Stimulated activated CD4-positive, alpha-beta T cell treated with anti-CD3 and anti-CD28 coated beads, Interleukin-4, amount 100 ng/mL, for 4 hours (primary cell): ENCODE data around the gene GATA6.
"Not testable (repeated sequence)": the region's sequence is repeated elsewhere in the genome, so short reads cannot be mapped to it uniquely, and the experiment has no call there.

ENCODE experiments used
- DNase-seq, 2 experiments: peaks; one replicate each; pipeline ENCODE4 v3.0.0-alpha.2; 2020

GATA6 gene

DNA sequence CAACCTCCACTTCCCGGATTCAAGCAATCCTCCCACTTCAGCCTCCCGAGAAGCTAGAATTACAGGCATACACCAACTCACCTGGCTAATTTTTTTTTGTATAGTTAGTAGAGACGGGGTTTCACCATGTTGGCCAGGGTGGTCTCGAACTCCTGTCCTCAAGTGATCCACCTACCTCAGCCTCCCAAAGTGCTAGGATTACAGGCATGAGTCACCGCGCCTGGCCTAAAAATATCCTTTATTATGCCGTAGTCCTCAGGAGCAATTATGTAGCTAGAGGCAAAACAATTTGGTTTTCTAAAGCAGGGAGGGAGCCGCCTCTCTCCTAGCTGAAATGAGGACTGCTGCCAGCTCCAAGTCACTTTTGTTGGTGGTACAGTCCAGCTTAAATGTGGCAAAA lies 15.2 kb downstream of the GATA6 start:
- not testable (repeated sequence) for DNase-seq

DNA sequence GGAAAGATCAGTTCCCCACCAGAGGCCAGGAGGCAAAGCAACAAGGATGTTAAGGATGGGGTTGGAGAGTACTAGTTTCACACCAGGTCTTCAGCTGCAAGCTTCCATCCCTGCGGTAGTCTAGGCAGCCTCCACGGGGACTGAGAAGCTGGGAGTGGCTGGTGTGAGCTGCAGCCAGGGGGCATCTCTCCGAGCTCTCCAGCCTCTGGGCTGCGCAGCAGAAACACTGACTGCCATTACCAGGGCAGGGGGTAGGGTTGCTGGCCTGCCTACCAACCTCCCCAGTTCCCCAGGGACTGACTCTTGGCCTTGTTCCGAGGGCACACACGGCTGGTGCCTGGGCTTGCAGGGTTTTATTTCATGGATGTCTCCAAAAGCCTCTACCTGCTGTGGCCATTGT lies 15.9 kb downstream of the GATA6 start:
- no peak for DNase-seq

DNA sequence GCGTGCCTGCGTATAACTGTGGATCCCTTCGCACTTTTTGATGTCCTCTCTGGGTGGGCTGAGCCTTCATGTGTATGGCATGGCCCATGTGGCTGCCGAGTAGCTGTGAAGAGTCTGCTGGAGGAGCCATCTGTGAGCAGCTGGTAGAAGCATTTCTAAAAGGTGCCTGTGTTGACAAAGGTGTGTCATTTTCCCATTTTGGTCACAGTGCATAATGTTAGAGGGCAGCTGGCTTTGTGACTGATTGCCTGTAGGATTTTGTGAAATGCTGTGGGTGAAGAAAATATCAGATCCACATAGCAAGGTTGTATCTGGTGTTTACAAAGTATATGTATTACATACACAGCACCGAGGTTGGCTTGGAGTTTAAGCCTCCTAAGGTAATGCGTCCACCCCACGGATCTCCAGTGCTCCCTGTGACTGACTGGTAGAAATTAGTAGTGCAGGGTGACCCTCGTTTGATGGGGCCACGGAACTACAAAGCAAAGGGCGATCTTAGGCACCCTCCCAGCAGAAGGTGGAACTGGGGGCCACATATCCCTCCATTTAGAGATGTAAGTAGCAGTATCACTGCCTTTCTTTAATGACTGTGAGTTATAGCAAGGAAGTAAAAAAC lies 16.5 kb downstream of the GATA6 start:
- DNase-seq = no peak

DNA sequence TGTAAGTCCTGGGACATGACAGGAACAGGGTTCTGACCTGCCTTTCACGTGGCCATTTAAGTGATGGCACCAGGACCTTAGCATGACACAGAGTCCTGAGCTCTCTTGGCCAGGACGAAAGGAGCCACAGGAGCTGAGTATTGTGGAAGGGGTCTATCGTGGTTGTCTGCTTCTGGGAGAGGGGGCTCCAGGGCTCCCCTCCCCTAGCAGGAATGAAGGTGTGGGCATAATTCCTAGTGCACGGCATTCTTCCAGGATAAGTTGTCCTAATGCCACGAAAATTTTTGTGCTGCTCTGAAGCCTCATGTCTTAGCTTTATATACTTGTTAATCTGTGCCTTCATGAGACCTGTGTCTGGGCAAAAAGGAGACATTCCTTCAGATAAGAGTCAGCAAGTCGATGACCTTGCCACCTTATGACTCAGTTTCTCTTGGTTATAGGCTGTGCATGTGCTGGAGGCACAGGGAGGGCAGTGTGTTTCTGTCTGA lies 17.1 kb downstream of the GATA6 start:
- no peak for DNase-seq

DNA sequence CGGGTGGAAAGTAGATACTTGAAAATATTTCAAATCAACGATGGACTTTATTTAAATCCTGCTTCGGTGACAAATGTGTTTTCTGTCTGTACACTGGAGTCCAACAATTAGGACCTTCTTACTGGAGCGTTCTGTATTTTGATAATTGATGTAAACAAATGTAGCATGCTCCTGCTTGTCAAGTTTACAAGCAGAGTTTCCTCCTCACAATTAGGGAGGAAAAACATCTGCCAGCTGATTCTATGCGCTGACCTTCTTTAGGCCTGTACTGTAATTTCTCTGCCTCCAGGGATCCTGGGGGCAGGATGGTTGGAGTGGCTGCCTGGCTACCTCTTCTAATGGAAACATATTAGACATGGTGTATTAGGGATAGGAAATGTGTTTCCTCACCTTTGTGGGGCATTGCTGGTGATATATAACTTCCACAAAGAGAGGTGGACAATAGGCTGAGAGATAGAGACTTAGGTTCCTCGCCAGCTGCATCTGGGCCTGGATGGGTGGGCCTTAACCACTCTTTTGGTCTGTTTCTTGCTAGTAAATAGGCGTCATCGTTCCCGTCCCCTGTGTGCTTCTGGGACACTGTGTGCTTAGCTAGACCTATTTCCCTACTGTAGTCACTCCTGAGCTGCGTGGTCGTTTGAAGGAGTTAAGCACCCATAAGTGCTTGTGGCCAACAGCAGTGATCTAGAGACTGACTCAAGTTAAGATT lies 19.3 kb downstream of the GATA6 start:
- DNase-seq = no peak

DNA sequence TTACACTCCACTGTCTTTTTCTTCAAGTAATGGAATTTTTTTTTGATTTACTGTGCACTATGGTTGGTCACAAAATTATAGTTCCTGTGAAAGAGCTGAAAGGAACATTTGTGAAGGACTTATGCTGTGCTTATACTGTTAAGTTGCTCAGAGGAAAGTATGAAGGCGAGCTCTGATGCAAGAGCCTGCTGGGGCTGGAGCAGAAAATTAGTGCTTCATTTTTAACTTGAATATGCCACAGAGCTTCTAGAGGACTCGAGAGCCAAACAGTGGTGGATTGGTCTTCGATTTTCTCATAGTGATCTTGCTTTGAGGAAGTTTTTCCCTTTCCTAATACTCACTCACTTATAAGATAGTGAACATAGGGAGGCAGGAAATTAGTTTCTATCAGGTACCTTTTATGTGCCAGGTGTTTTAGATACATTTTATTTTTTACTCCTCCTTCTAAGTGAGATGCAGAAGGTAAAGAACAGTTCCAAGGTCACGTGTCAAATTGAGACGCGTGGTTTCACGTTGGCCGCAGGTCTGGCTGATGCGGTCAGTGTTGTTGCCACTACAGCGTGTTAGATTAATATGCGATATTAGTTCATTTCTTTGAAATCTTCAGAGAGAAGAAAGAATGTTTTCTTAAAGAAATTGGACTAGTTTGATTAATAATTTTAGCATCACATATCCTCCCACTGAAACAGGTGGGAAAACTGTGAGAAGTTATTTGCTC lies 20.2 kb downstream of the GATA6 start:
- DNase-seq = no peak

DNA sequence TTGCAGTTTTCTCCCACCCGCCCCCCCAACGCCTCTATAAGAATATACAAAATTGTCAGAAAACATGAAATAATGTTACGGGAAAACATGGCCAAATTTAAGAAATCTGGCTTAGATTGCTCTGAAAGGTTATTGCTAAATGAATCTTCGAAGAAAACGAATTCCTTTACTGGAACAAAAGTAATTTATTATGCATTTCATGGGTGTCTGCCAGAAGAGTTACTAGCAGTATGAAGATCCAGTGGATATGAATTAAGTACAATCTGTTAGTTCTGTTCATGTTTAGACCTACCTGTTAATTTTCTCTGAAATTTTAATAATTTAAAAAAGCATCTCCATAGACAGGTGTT lies 21.9 kb downstream of the GATA6 start:
- DNase-seq = no peak

- DNase-seq = no peak
Observed at GRCh38 chr18:22191923-22192322, 22.5 kb downstream of the GATA6 start.

- DNase-seq = no peak
Observed at GRCh38 chr18:22193466-22193865, 24.1 kb downstream of the GATA6 start.

DNA sequence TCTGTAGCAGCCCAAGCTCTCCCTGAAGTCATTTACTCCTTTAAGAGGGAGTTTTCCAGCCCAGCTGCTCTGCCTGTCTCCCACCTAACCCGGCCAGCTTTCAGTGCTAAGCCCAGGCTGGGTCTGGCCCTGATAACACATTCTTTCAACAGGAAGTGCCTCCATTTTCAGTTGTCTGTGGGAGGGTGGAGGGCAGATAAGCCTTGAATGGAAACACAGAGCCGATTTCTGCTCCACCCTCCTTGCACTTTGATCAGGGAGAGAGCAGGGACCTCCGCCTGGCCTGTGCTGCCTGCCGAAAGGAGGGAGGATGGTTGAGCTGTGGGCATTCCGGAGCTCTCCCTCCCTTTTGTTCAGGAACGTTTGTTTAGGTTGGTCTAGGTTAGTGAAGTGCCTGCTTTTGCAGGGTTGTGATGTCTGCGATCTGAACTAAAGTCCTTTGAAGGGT lies 24.8 kb downstream of the GATA6 start:
- no peak for DNase-seq

- DNase-seq = no peak
Observed at GRCh38 chr18:22195052-22195451, 25.7 kb downstream of the GATA6 start.

GRCh38 chr18:22196943-22197342 lies 27.6 kb downstream of the GATA6 start:
- not testable (repeated sequence) for DNase-seq

- no peak for DNase-seq
Observed at GRCh38 chr18:22197668-22198067, 28.3 kb downstream of the GATA6 start.

GRCh38 chr18:22198163-22198562 lies 28.8 kb downstream of the GATA6 start:
- no peak for DNase-seq

- DNase-seq = no peak
Observed at GRCh38 chr18:22199005-22199404, 29.6 kb downstream of the GATA6 start.

GRCh38 chr18:22200611-22201225 lies 31.3 kb downstream of the GATA6 start:
- no peak for DNase-seq

- DNase-seq = no peak
Observed at GRCh38 chr18:22203035-22203434, 33.6 kb downstream of the GATA6 start.

GRCh38 chr18:22203536-22204213 lies 34.3 kb downstream of the GATA6 start:
- DNase-seq = no peak

GRCh38 chr18:22204214-22204536 lies 34.8 kb downstream of the GATA6 start:
- DNase-seq = no peak

DNA sequence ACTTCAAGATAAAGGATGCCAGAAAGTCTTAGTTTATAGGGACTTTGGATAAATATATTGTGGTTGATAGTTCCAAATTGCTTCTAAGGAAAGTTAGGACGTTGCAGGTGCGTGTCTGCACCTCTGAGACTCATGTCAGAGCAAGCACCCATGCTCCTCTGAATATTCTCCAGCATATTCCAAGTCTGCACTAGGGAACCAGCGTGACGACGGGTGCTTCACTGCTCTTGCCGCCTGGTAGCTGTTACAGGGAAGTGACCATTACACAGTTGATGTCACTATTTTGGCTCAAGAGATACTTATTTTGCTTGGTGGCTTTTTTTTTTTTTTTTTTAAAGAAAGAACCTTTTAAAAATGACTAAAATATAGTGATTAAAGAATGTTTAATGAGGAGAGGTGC lies 35.6 kb downstream of the GATA6 start:
- no peak for DNase-seq

DNA sequence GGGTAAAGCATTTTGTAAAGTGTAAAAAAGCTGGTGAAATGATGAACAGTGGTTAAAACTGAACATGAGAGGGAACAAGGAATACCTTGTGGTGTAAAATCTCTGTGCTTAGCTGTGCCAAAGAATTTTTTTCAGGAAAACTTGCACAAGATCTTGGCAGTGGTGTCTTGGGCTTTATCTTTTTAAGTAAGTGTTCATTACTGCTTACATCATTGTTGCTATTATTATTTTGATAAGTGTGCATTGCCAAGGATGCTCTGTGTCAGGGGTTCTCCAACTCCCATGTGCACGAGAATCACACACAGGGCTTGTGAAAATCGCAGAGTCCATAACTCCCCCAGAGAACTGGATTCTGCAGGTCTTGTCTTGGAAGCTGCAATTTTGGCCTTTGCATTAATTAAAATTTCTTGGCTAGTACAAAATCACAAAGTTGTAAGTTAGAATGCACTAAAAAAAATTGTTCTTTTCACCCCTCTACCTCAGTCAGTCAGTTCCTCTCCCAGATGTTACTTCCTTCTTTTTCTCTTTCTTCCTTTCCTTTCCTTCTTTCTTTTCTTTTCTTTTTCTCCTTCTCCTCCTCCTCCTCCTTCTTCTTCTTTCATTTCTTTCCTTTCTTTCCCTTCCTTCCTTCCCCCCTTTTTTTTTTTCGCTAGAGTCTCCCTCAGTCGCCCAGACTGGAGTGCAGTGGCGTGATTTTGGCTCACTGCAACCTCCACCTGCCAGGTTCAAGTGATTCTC lies 37.8 kb downstream of the GATA6 start:
- DNase-seq = no peak

GRCh38 chr18:22210311-22210754 lies 40.9 kb downstream of the GATA6 start:
- DNase-seq = no peak
